GM19455 (cell line): Measurements from ENCODE around the gene STAG3.
A peak's percentile ranks its signal among the peaks of the same experiment; 100 is the strongest.
"Not testable (repeated sequence)": the region's sequence is repeated elsewhere in the genome, so short reads cannot be mapped to it uniquely, and the experiment has no call there.

Experiments used
- ATAC-seq: cut with Tn5 transposase; IDR thresholded peaks from one replicate; pipeline ENCODE4 v1.9.1; 2021; ENCODE audit not compliant: unreplicated experiment

The STAG3 gene

GRCh38 chr7:100173806-100174495 lies 3.8 kb upstream of the STAG3 start:
- no peak for ATAC-seq

DNA sequence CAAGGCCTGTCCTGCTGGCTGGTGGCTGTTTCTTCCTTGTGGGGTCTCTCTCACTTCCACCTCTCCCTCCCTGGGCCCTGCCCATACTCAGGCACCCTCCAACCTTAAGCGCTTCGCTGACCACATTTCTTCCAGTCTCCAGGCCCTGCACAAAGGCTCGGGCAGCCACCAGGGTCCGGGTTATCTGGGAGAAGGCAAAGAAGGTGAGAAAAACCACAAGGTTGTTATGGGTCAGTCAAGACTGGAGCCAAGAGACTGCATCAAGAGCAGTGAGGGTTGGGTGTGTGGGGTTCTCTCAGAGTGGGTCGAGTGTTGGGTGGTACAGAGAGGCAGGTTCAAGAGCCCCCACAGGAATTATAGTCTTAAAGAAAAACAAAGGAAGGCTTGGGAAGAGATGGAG lies 3.1 kb upstream of the STAG3 start:
- no peak for ATAC-seq

DNA sequence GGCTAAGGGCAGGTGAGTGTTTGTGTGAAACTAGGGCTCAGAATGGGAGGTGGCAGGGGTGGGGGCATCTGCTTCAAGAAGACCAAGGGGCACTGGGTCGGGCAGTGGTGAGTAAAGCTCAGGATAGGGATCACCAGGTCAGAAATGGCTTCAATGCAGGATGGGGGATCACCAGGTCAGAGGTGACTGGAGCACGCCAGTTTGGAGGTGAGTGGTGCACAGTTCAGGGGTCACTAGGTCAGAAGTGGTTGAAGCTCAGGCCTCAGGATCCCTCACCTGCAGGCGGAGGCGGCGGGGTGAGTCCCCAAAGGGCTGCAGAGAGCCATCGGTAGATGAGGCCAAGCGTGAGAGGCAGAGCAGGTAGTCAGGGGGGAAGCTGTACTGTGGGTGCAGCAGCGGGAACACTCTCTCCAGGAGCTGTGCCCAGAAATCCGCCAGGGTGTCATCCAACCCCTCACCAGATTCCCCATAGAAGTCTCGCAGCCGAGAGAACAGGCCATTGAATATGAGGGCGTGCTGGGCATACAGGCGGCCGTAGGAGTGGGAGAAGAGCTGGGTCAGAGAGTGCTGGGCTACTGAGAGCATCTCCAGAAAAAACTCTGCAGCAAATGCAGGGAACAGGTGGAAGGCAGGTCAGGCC lies 2.3 kb upstream of the STAG3 start:
- no peak for ATAC-seq

GRCh38 chr7:100176096-100177044 lies 1.3 kb upstream of the STAG3 start:
- ATAC-seq = no peak

- not testable (repeated sequence) for ATAC-seq
Measured at GRCh38 chr7:100180084-100180483, 2.4 kb downstream of the STAG3 start.

GRCh38 chr7:100182616-100183015 lies 4.9 kb downstream of the STAG3 start:
- ATAC-seq = not testable (repeated sequence)

- ATAC-seq = not testable (repeated sequence)
Measured at GRCh38 chr7:100183090-100183489, 5.4 kb downstream of the STAG3 start.

- ATAC-seq = no peak
Measured at GRCh38 chr7:100185726-100186125, 8.0 kb downstream of the STAG3 start.

- ATAC-seq = no peak
Measured at GRCh38 chr7:100189061-100189460, 11.3 kb downstream of the STAG3 start.

DNA sequence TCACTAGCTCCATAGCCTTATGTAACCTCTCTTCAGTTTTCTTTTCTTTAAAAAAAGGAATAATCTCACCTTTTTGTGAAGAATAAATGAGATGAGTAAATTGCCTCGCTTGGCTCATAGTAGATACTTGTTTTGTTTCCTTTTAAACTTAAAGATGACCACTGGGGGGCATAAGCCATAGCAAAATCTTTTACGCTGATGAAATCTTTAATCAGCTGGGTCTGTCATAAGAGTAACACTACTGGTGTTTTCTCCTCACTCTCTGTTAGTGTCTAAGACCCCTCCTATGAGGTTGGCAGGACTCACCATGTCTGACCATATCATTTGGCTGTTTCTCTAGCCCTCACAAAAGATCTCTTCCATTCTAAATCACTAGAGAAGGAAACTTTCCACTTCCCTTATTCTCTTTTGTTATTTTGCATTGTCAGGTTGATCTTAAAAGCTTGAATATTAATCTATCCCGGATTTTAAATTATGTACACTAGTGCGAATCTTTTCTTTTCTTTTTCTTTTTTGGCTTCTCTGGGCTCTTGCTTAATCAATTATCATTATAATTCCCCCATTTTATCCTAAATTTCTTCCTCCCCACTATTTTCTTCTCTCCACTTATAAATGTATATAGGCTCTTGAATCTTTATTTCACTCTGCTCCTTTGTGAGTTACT lies 12.5 kb downstream of the STAG3 start:
- no peak for ATAC-seq

- no peak for ATAC-seq
Measured at GRCh38 chr7:100191775-100192174, 14.1 kb downstream of the STAG3 start.

GRCh38 chr7:100192281-100192862 lies 14.7 kb downstream of the STAG3 start:
- ATAC-seq = not testable (repeated sequence)

DNA sequence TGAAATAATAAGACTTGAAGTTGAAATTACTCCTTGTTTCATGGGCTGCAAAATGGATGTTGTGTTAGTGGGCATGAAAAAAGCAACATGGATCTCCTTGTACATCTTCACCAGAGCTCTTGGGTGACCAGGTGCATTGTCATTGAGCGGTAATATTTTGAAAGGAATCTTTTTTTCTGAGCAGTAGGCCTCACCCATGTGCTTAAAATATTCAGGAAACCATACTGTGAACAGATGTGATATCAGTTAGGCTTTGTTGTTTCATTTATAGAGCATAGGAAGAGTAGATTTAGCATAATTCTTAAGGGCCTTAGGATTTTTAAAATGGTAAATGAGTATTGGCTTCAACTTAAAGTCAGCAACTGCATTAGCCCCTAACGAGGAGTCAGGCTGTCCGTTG lies 15.3 kb downstream of the STAG3 start:
- no peak for ATAC-seq

DNA sequence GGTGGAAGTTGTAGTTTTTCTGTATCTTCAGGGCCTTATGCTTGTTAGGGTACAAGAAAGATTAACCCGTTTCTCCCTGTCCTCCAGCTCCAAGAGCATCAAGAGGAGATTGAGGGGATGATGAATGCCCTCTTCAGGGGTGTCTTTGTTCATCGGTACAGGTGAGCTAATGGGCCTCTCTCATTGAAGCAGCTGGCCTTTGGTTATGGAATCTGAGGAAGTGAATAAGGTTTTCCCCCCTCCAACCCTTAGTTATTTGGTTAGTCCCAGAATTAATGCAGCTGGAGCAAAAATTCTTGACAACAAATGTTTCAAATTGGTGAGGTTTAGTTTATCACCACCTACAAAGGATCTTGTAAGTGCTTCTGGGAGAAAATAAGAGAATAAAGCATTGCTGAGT lies 17.5 kb downstream of the STAG3 start:
- no peak for ATAC-seq

DNA sequence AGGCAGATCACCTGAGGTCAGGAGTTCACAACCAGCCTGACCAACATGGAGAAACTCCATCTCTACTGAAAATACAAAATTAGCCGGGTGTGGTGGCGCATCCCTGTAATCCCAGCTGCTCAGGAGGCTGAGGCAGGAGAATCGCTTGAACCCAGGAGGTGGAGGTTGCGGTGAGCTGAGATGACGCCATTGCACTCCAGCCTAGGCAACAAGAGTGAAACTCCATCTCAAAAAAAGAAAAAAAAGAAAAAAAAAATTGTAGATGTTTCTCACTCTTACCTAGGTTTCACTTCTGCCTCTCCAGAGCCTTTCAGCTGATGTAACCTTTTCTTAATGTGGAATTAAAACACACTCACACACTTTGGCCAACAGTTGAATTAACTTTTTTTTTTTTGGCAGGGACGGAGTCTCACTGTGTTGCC lies 18.2 kb downstream of the STAG3 start:
- not testable (repeated sequence) for ATAC-seq

- ATAC-seq = no peak
Measured at GRCh38 chr7:100198266-100198665, 20.5 kb downstream of the STAG3 start.

DNA sequence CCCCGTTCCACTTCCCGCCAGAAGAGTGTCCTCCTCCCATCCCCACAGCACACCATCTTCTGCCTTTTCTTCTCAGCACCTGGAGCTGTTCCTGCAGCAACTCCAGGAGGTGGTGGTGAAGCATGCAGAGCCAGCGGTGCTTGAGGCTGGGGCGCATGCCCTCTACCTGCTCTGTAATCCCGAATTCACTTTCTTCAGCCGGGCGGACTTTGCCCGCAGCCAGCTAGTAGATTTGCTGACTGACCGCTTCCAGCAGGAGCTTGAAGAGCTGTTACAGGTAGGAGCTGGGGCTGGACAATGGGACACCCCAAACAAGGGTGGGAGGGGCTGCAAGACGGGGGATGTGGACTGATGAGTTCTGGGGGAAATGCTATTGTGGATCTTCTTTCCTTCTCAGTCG lies 23.0 kb downstream of the STAG3 start:
- no peak for ATAC-seq

- no peak for ATAC-seq
Measured at GRCh38 chr7:100204454-100204853, 26.7 kb downstream of the STAG3 start.

DNA sequence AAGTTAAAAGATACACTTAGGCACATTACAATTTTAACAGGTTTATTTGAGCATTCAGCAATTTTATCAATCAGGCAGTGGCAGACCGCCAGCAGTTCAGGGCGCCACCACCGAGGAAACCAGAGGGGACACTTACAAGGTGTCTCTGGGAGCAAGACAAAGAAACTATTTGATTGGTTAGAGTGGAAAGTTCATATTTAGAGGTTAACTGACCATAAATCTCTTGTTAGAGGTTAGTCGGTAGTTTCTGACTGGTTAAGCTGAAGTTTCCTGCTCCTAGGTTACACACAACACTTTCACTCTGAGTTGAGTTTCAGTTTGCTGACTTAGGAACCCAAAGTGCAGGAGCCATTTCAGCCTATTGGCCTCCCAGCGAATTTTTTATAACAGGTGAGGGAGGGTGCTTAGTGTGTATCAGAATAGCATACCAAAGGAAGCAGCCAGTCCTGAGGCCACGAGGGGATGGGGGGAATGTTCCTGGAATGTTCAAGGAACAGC lies 31.2 kb downstream of the STAG3 start:
- ATAC-seq = peak; percentile 62

GRCh38 chr7:100209493-100209892 lies 31.8 kb downstream of the STAG3 start:
- no peak for ATAC-seq

DNA sequence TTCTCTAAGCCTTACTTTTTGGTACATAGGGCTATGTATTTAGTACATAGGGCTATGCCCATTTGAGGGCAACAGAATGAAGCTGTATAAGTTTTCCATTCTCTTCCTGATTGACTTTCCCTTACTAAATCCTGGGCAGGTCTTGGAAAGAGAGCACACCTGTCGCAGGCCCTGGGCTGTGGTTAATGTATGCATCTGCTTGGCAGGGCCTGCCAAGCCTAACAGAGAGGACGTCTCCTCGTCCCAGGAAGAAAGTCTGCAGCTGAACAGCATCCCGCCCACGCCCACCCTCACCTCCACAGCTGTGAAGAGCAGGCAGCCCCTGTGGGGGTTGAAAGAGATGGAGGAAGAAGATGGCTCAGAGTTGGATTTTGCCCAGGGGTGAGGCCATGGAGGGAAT lies 33.1 kb downstream of the STAG3 start:
- ATAC-seq = no peak
